Inflammatory macrophage (primary cell): Measurements from ENCODE around the gene NECAB2.

ENCODE experiments used
- DNase-seq, 2 donors: peaks; one replicate each; pipeline ENCODE4 v3.0.0-alpha.2; 2020 to 2022
- total RNA-seq, 18 experiments: gene quantifications; one replicate each; lab custom pipeline; 2026; ENCODE audit warnings: mixed read lengths in 6 of 18, inconsistent platforms in 2 of 18; lab: John Stamatoyannopoulos, UW

The NECAB2 gene
- 0 to 0.12 (median 0.05) reads per million in 18 experiments for total RNA-seq

- peak; percentile 31 to 50 for DNase-seq
Observed at GRCh38 chr16:83967838-83968305, at the start of gene NECAB2. Gene NECAB2 (plus strand): TSS chr16:83968244. CDS start chr16:83968649, 405 bp downstream.

GRCh38 chr16:83920894-83921491 is 47.1 kb upstream of the NECAB2 start:
- DNase-seq: no peak

- no peak for DNase-seq
Observed at GRCh38 chr16:83923581-83924365, 44.3 kb upstream of the NECAB2 start.

- no peak for DNase-seq
Observed at GRCh38 chr16:83924686-83925085, 43.4 kb upstream of the NECAB2 start.

GRCh38 chr16:83925095-83925905 is 42.7 kb upstream of the NECAB2 start:
- DNase-seq: no peak

- DNase-seq: no peak
Observed at GRCh38 chr16:83925957-83926725, 41.9 kb upstream of the NECAB2 start.

- peak; percentile 50 to 56 for DNase-seq
Observed at GRCh38 chr16:83926726-83927397, 41.2 kb upstream of the NECAB2 start.

- no peak for DNase-seq
Observed at GRCh38 chr16:83928341-83929055, 39.5 kb upstream of the NECAB2 start.

GRCh38 chr16:83929811-83930555 is 38.1 kb upstream of the NECAB2 start:
- no peak for DNase-seq

GRCh38 chr16:83930730-83931500 is 37.1 kb upstream of the NECAB2 start:
- DNase-seq: no peak

- DNase-seq: no peak
Observed at GRCh38 chr16:83931556-83931955, 36.5 kb upstream of the NECAB2 start.

GRCh38 chr16:83932304-83932703 is 35.7 kb upstream of the NECAB2 start:
- no peak for DNase-seq

GRCh38 chr16:83932955-83933673 is 34.9 kb upstream of the NECAB2 start:
- no peak for DNase-seq

GRCh38 chr16:83933885-83934683 is 34.0 kb upstream of the NECAB2 start:
- peak; percentile 8 to 71 for DNase-seq

GRCh38 chr16:83934684-83934977 is 33.4 kb upstream of the NECAB2 start:
- DNase-seq: no peak

GRCh38 chr16:83935005-83935857 is 32.8 kb upstream of the NECAB2 start:
- DNase-seq: no peak

- DNase-seq: no peak
Observed at GRCh38 chr16:83935858-83936255, 32.2 kb upstream of the NECAB2 start.
